Gastrocnemius medialis (tissue), 4 donors: ENCODE results near the gene CHMP5. TPM values are rescaled to one million over a fixed set of nuclear protein-coding genes. Genes with fewer than 3 reads are reported as not detected.

Experiments used
- ATAC-seq, 2 donors: fragments of 150-250 bp; one replicate each; pipeline ENCODE4 v1.9.1; 2016
- DNase-seq, 2 donors: peaks; one replicate each; pipeline ENCODE4 v3.0.0-alpha.2; 2019
- H3K27ac ChIP-seq, 4 donors: fragments of 200-600 bp; sonication (generic); 1 replicate in 1 of 4; 2 replicates in 3 of 4; pipeline ENCODE4 v1.5.1; 2016 to 2018; ENCODE audit warnings: mild to moderate bottlenecking in 2 of 4, moderate library complexity in 1 of 4
- H3K27me3 ChIP-seq, 3 donors: fragments of 200-600 bp; sonication (generic) in 2 of 3; 1 replicate in 1 of 3; 2 replicates in 2 of 3; pipeline versions ENCODE4 v1.5.1 to v1.6.0; 2016 to 2019; ENCODE audit warnings: mild to moderate bottlenecking in 1 of 3, moderate library complexity in 1 of 3
- H3K36me3 ChIP-seq, 2 donors: fragments of 200-600 bp; sonication (generic) in 1 of 2; one replicate each; pipeline ENCODE4 v1.5.1; 2017 to 2018
- H3K4me1 ChIP-seq, 2 donors: fragments of 200-600 bp; sonication (generic) in 1 of 2; one replicate each; pipeline ENCODE4 v1.5.1; 2016 to 2017; ENCODE audit warnings: mild to moderate bottlenecking in 2 of 2
- H3K4me3 ChIP-seq, 4 donors: fragments of 200-600 bp; sonication (generic) in 3 of 4; 1 replicate in 1 of 4; 2 replicates in 3 of 4; pipeline ENCODE4 v1.5.1; 2016 to 2019; ENCODE audit warnings: mild to moderate bottlenecking in 2 of 4
- H3K9me3 ChIP-seq, 3 donors: fragments of 200-600 bp; sonication (generic) in 2 of 3; 1 replicate in 1 of 3; 2 replicates in 2 of 3; pipeline ENCODE4 v1.5.1; 2016 to 2019
- POLR2A ChIP-seq, 2 donors: fragments of 450-650 bp; IDR thresholded peaks; one replicate each; pipeline ENCODE4 v1.6.1; 2017; ENCODE audit warnings: antibody characterized with exemption in 2 of 2, mild to moderate bottlenecking in 2 of 2, moderate library complexity in 2 of 2
- in situ Hi-C, 4 donors: fragments of 200-750 bp; cut with MboI; loops; one replicate each; pipeline versions ENCODE4 v1.15.0 to v1.8.0; 2017; ENCODE audit warnings: low sequenced_read_pairs in 4 of 4
- intact Hi-C: fragments of 100-400 bp; cut with DNase I; formaldehyde crosslinking; loops from one replicate; pipeline ENCODE4 v1.15.1; 2023; ENCODE audit warnings: low total_unique reads
- total RNA-seq, 4 donors: library from RNA; depleted of rRNA; stranded (reverse); fragments of >200 nt; gene quantifications; one replicate each; pipeline versions ENCODE4 v1.1.0 to v1.2.3, GENCODE V29; 2016
- TF ChIP-seq, protein P1 (sequence below), 5 experiments: fragments of 450-650 bp in 3 of 5; fragments of 200-600 bp in 2 of 5; sonication (generic) in 2 of 5; IDR thresholded peaks in 4 of 5; conservative IDR thresholded peaks in 1 of 5; 1 replicate in 4 of 5; 2 replicates in 1 of 5; pipeline ENCODE4 v1.5.1; 2016 to 2019; ENCODE audit warnings: antibody characterized with exemption in 5 of 5, mild to moderate bottlenecking in 3 of 5, moderate library complexity in 3 of 5

The CHMP5 gene
- total RNA-seq, 4 donors from 2014 or later: 42.8 to 50.7 (median 47.8) TPM

DNA sequence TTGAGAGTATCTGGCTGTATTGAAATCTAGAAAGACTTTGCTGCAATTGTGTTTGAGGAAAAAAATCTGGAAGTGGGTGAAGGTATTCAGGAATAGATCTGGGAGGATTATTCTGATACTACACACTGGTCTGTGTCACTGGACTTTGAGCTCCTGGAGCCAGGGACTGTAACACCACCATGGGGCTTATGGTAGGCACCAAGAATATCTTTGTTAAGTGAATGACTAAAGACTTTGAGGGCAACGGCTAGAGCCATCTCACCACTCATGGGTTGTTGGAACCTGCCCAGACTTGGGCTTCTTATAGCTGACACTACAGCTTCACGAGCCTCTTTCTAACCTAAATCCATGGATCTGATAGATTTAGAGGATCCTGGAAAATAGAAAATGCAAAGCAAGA is 35.7 kb downstream of the CHMP5 start:
- peak overlapping the region; percentile 62 to 81 (median 72) for H3K27ac ChIP-seq
- ATAC-seq (peak; percentile 65 to 66), DNase-seq (peak in 1 of 2 donors; percentile 62)
- H3K4me1 ChIP-seq: peaks cover 41 to 46% of the 10 kb centered on the region in 2 donors
- TF ChIP-seq, protein P1, sequence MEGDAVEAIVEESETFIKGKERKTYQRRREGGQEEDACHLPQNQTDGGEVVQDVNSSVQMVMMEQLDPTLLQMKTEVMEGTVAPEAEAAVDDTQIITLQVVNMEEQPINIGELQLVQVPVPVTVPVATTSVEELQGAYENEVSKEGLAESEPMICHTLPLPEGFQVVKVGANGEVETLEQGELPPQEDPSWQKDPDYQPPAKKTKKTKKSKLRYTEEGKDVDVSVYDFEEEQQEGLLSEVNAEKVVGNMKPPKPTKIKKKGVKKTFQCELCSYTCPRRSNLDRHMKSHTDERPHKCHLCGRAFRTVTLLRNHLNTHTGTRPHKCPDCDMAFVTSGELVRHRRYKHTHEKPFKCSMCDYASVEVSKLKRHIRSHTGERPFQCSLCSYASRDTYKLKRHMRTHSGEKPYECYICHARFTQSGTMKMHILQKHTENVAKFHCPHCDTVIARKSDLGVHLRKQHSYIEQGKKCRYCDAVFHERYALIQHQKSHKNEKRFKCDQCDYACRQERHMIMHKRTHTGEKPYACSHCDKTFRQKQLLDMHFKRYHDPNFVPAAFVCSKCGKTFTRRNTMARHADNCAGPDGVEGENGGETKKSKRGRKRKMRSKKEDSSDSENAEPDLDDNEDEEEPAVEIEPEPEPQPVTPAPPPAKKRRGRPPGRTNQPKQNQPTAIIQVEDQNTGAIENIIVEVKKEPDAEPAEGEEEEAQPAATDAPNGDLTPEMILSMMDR (IDR thresholded peaks at IDR 0.05 in 4 of 5, conservative IDR thresholded peaks at IDR 0.05 in 1 of 5): no peak
- TF ChIP-seq POLR2A (IDR thresholded peaks at IDR 0.05): no peak
- no peaks in the 10 kb centered on the region for H3K9me3 ChIP-seq
- H3K27me3 ChIP-seq: no peaks in the 10 kb centered on the region
- intact Hi-C loops (no loop called here), in situ Hi-C loops (no loop called here)
- no peak overlapping the region for H3K4me3 ChIP-seq
- H3K36me3 ChIP-seq: peaks cover 0 to 86% of the 10 kb centered on the region in 2 donors

DNA sequence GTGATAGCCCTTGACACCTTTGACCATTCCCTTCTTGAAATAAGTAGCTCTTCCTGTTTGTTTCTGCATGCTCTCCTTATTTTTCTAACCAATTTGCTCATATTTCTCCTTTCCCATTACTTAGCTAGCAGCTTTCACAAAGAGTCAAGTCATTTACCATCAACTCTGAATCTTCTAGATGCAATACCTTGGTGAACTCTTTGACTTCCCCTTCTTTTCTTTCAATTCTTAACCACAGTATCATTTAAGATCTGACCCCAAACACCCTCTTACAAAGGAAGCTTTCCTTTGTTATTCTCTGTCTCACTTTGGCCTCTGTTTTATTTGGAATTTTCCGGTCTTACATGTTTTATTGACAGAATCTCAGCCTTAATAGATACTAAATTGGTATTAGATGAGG is 39.5 kb downstream of the CHMP5 start:
- Histone ChIP-seq H3K36me3 (peaks cover 0 to 96% of the 10 kb centered on the region in 2 donors), H3K27me3 (no peaks in the 10 kb centered on the region), H3K27ac (no peak overlapping the region), H3K4me3 (no peak overlapping the region), H3K9me3 (no peaks in the 10 kb centered on the region), H3K4me1 (peaks cover 16 to 17% of the 10 kb centered on the region in 2 donors)
- in situ Hi-C loops: no loop called here
- TF ChIP-seq POLR2A (IDR thresholded peaks at IDR 0.05): no peak
- TF ChIP-seq, protein P1 (IDR thresholded peaks at IDR 0.05 in 4 of 5, conservative IDR thresholded peaks at IDR 0.05 in 1 of 5): no peak
- DNase-seq: no peak
- ATAC-seq: no peak
- intact Hi-C loops: no loop called here

DNA sequence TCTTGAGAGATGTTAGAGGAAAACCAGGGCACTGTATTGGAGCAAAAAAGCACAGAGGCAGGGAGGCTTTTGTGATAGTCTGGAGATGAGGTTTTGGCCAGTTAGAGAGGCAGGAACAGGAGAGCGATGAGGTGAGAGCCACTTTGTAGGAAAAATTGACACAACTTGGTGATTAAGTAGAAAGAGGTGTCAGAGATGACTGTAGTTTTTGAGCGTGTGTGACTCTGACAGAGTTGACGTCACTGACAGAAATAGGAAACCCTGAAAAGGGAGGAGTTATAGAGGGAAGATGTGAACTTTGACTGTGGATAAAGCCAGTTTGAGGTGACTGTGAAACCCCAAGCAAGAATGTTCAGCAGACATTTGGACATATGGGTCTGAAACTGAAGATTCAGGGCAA is 41.2 kb downstream of the CHMP5 start:
- TF ChIP-seq, protein P1 (IDR thresholded peaks at IDR 0.05 in 4 of 5, conservative IDR thresholded peaks at IDR 0.05 in 1 of 5): no peak
- no peak for TF ChIP-seq POLR2A (IDR thresholded peaks at IDR 0.05)
- Histone ChIP-seq H3K36me3 (peaks cover 0 to 95% of the 10 kb centered on the region in 2 donors), H3K4me3 (no peak overlapping the region), H3K27me3 (no peaks in the 10 kb centered on the region), H3K27ac (peak overlapping the region in 3 of 4 donors; percentile 31 to 55 (median 47)), H3K4me1 (peaks cover 5 to 14% of the 10 kb centered on the region in 2 donors), H3K9me3 (no peaks in the 10 kb centered on the region)
- intact Hi-C loops: no loop called here
- peak in 1 of 2 donors; percentile 51 for ATAC-seq
- no peak for DNase-seq
- in situ Hi-C loops: no loop called here

DNA sequence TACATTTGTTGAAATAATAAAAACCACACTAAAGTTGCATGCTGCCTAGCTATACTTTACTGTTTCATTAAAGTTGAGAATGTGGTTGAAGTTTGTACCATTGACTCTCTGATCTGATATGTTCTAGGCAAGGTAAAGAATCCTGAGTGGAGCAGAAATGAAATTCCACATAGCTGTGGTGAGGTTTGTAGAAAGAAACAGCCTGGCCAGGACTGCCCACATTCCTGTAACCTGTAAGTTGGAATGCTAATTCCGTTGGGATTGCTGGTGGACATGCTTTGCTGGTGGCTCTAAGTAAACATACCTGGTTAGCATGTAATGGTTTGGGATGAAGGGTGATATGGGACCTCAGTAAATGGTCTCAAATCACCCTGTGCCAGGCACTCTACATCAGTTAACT is 42.2 kb downstream of the CHMP5 start:
- TF ChIP-seq POLR2A (IDR thresholded peaks at IDR 0.05): no peak
- TF ChIP-seq, protein P1 (IDR thresholded peaks at IDR 0.05 in 4 of 5, conservative IDR thresholded peaks at IDR 0.05 in 1 of 5): no peak
- DNase-seq (no peak), ATAC-seq (no peak)
- H3K4me1 ChIP-seq: peaks cover 0 to 9% of the 10 kb centered on the region in 2 donors
- H3K4me3 ChIP-seq: no peak overlapping the region
- no peaks in the 10 kb centered on the region for H3K27me3 ChIP-seq
- no peak overlapping the region for H3K27ac ChIP-seq
- H3K9me3 ChIP-seq: no peaks in the 10 kb centered on the region
- in situ Hi-C loops: no loop called here
- intact Hi-C loops: no loop called here
- H3K36me3 ChIP-seq: peaks cover 0 to 95% of the 10 kb centered on the region in 2 donors

DNA sequence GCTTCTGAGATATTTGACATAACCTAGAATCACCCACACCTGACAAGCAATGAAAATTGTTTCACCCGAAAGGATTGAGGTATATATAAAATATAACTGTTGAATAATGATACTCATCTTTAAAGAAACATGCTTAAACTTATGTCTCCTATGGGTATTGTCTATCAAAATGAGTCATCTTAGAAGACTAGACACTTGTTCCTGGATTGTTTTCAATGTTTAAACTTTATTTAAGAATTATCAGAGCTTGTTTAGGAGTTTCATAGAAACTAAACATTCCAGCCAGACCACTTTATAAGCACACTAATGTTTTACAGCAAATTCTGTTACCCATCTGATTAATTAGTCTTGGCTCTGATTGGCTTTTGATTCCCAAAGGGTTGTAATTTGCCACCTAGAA is 45.1 kb downstream of the CHMP5 start:
- intact Hi-C loops: no loop called here
- Histone ChIP-seq H3K9me3 (no peaks in the 10 kb centered on the region), H3K27ac (peak overlapping the region in 2 of 4 donors; percentile 8 to 37), H3K36me3 (peaks cover 0 to 96% of the 10 kb centered on the region in 2 donors), H3K27me3 (no peaks in the 10 kb centered on the region), H3K4me1 (peaks cover 0 to 9% of the 10 kb centered on the region in 2 donors), H3K4me3 (no peak overlapping the region)
- DNase-seq (no peak), ATAC-seq (no peak)
- in situ Hi-C loops: no loop called here
- TF ChIP-seq POLR2A (IDR thresholded peaks at IDR 0.05): no peak
- TF ChIP-seq, protein P1 (IDR thresholded peaks at IDR 0.05 in 4 of 5, conservative IDR thresholded peaks at IDR 0.05 in 1 of 5): no peak
